Activated CD4-positive, alpha-beta T cell treated with anti-CD3 and anti-CD28 coated beads for 36 hours (primary cell): Measurements from ENCODE around the gene CELA2A. TPM values are rescaled to one million over a fixed set of nuclear protein-coding genes. Genes with fewer than 3 reads are reported as not detected.
"Not testable (repeated sequence)": the region's sequence is repeated elsewhere in the genome, so short reads cannot be mapped to it uniquely, and the experiment has no call there.

Experiments used
- ATAC-seq: fragments of 200-7000 bp; cut with Tn5 transposase; one replicate; pipeline ENCODE4 v1.10.0; 2021; ENCODE audit warnings: mild to moderate bottlenecking, moderate library complexity
- CTCF ChIA-PET: fragments of 350-600 bp; sonication (Branson Sonifier 250); formaldehyde crosslinking; loops from one replicate; lab custom pipeline; 2021; ENCODE audit warnings: antibody characterized with exemption; lab: Charles Lee
- POLR2A ChIA-PET: fragments of 350-600 bp; sonication (Branson Sonifier 250); formaldehyde crosslinking; loops from one replicate; lab custom pipeline; 2021; ENCODE audit warnings: antibody characterized with exemption, inconsistent platforms; lab: Charles Lee
- DNase-seq: peaks from one replicate; pipeline ENCODE4 v3.0.0-alpha.2; 2020
- H3K27ac Mint-ChIP-seq: one replicate; pipeline ENCODE4 v1.8.0; 2021; ENCODE audit warnings: mixed read lengths
- H3K27me3 Mint-ChIP-seq: one replicate; pipeline ENCODE4 v1.8.0; 2021; ENCODE audit warnings: mixed read lengths
- H3K36me3 Mint-ChIP-seq: one replicate; pipeline ENCODE4 v1.8.0; 2021; ENCODE audit warnings: low read depth, mixed read lengths
- H3K4me1 Mint-ChIP-seq: one replicate; pipeline ENCODE4 v1.8.0; 2021; ENCODE audit warnings: mixed read lengths
- H3K4me3 Mint-ChIP-seq: one replicate; pipeline ENCODE4 v1.8.0; 2021; ENCODE audit warnings: mild to moderate bottlenecking, moderate library complexity, mixed read lengths
- H3K9me3 Mint-ChIP-seq: one replicate; pipeline ENCODE4 v1.8.0; 2021; ENCODE audit warnings: low read depth, mixed read lengths
- intact Hi-C, 2 experiments: fragments of 100-400 bp; cut with DNase I in 1 of 2; cut with micrococcal nuclease in 1 of 2; formaldehyde crosslinking; loops; one replicate each; pipeline versions ENCODE4 v1.14.2 to v1.15.1; 2022 to 2024; cut with DNase I, micrococcal nuclease
- total RNA-seq, 2 experiments: library from RNA; stranded (reverse); gene quantifications; one replicate each; pipeline ENCODE4 v1.2.3, GENCODE V29; 2021

CELA2A gene
- total RNA-seq, 2 experiments from 2014 or later = not detected

GRCh38 chr1:15425521-15425920, 31.0 kb upstream of the CELA2A start:
- H3K27ac Mint-ChIP-seq = peak overlapping the region; percentile 19

GRCh38 chr1:15425958-15426357, 30.6 kb upstream of the CELA2A start:
- Mint-ChIP-seq H3K4me1 (peaks cover 4% of the 10 kb centered on the region), H3K27me3 (no peaks in the 10 kb centered on the region), H3K4me3 (no peak overlapping the region), H3K9me3 (no peaks in the 10 kb centered on the region), H3K36me3 (peaks cover 8% of the 10 kb centered on the region), H3K27ac (peak overlapping the region; percentile 19)
- CTCF ChIA-PET = interaction anchor here (13.3 kb wide), 1 partner anchor 105 kb away, joined by 183 read pairs; no protein-coding TSS in a partner anchor
- intact Hi-C loops = no loop called here
- ATAC-seq = no peak
- no peak for DNase-seq
- POLR2A ChIA-PET = interaction anchor here (0.7 kb wide), 1 partner anchor 903 kb away, joined by 3 read pairs; no protein-coding TSS in a partner anchor

More at GRCh38 chr1:15425521-15425920, 31.0 kb upstream of the CELA2A start:
- intact Hi-C loops = no loop called here
- Mint-ChIP-seq H3K4me1 (peaks cover 4% of the 10 kb centered on the region), H3K9me3 (no peaks in the 10 kb centered on the region), H3K4me3 (no peak overlapping the region), H3K27me3 (no peaks in the 10 kb centered on the region), H3K36me3 (peaks cover 8% of the 10 kb centered on the region)
- POLR2A ChIA-PET = interaction anchor here (0.7 kb wide), 1 partner anchor 904 kb away, joined by 3 read pairs; no protein-coding TSS in a partner anchor
- DNase-seq = no peak
- CTCF ChIA-PET = interaction anchor here (0.8 to 13.3 kb wide), 2 partner anchors 10 to 105 kb away, joined by 4 to 183 read pairs; no protein-coding TSS in a partner anchor
- no peak for ATAC-seq

DNA sequence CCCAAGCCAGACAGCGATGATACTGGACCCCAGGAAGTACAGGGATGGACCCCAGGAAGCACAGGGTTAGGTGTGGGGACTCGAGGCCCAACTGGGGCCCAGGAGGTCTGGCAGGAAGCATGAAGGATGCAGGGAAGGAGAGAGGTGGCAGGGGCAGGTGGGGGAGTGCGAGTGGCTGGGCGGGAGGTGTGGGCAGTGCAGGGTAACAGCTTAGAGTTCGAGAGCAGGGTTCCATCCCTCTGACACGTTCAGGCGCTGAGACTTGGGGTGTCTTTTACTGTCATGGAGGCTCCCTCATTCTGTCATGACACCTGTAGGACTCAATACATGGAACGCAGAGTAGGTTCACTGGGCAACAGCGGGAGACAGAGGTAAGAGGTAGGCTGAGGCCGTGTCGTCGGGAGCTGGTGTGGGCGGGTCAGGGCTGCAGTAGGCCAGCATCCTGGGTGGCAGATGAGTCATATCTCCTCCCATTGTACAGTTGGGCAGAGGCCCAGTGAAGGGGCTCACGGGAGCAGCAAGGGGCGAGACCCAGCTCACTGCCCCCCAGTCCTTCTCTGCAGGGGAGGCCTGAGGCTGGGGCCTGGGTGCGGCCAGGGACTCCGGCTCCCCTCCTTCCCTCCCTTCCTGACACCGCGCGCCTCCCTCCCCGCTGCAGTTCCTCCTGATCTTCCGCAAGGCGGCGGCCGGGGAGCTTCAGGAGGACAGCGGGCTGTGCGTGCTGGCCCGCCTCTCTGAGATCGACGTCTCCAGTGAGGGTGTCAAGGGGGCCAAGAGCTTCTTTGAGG, 29.8 kb upstream of the CELA2A start:
- POLR2A ChIA-PET = no interaction called here
- no peak for ATAC-seq
- H3K27ac Mint-ChIP-seq = no peak overlapping the region

GRCh38 chr1:15427280-15427666, 29.3 kb upstream of the CELA2A start:
- H3K27ac Mint-ChIP-seq = no peak overlapping the region
- peaks cover 5% of the 10 kb centered on the region for H3K36me3 Mint-ChIP-seq
- no peaks in the 10 kb centered on the region for H3K27me3 Mint-ChIP-seq
- peaks cover 2% of the 10 kb centered on the region for H3K4me1 Mint-ChIP-seq
- DNase-seq (no peak), ATAC-seq (no peak)
- CTCF ChIA-PET = interaction anchor here (13.3 kb wide), 1 partner anchor 107 kb away, joined by 183 read pairs; no protein-coding TSS in a partner anchor
- H3K4me3 Mint-ChIP-seq = no peak overlapping the region
- intact Hi-C loops = no loop called here
- no peaks in the 10 kb centered on the region for H3K9me3 Mint-ChIP-seq
- POLR2A ChIA-PET = no interaction called here

More for the DNA sequence above, 29.8 kb upstream of the CELA2A start:
- peaks cover 7% of the 10 kb centered on the region for H3K36me3 Mint-ChIP-seq
- H3K4me3 Mint-ChIP-seq = no peak overlapping the region
- intact Hi-C loops = no loop called here
- no peaks in the 10 kb centered on the region for H3K27me3 Mint-ChIP-seq
- no peak for DNase-seq
- CTCF ChIA-PET = interaction anchor here (13.3 kb wide), 1 partner anchor 106 kb away, joined by 183 read pairs; no protein-coding TSS in a partner anchor
- H3K4me1 Mint-ChIP-seq = peaks cover 3% of the 10 kb centered on the region
- no peaks in the 10 kb centered on the region for H3K9me3 Mint-ChIP-seq

DNA sequence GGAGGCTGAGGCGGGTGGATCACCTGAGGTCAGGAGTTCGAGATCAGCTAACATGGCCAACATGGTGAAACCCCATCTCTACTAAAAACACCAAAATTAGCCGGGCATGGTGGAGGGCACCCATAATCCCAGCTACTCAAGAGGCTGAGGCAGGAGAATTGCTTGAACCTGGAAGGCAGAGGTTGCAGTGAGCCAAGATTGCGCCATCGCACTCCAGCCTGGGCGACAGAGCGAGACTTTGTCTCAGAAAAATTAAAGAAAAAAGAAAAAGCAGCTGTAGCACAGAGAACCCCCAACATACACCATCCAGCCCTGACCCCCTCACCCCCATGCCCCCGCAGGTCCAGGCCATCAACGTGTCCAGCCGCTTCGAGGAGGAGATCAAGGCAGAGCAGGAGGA, 28.3 kb upstream of the CELA2A start:
- H3K4me1 Mint-ChIP-seq, H3K36me3 Mint-ChIP-seq, H3K27me3 Mint-ChIP-seq, intact Hi-C loops, H3K4me3 Mint-ChIP-seq, H3K9me3 Mint-ChIP-seq, DNase-seq, ATAC-seq, H3K27ac Mint-ChIP-seq: not testable (repeated sequence)
- CTCF ChIA-PET = interaction anchor here (1.1 to 13.3 kb wide), 2 partner anchors 20 to 108 kb away, joined by 4 to 183 read pairs; no protein-coding TSS in a partner anchor
- POLR2A ChIA-PET = interaction anchor here (0.6 kb wide), 1 partner anchor 76 kb away, joined by 4 read pairs; no protein-coding TSS in a partner anchor

- no peaks in the 10 kb centered on the region for H3K9me3 Mint-ChIP-seq
- CTCF ChIA-PET = interaction anchor here (1.1 to 13.3 kb wide), 2 partner anchors 21 to 108 kb away, joined by 4 to 183 read pairs; no protein-coding TSS in a partner anchor
- no peaks in the 10 kb centered on the region for H3K27me3 Mint-ChIP-seq
- DNase-seq (no peak), ATAC-seq (no peak)
- intact Hi-C loops = no loop called here
- H3K4me1 Mint-ChIP-seq = peaks cover 2% of the 10 kb centered on the region
- H3K27ac Mint-ChIP-seq = no peak overlapping the region
- H3K36me3 Mint-ChIP-seq = peaks cover 5% of the 10 kb centered on the region
- POLR2A ChIA-PET = interaction anchor here (0.6 kb wide), 1 partner anchor 75 kb away, joined by 4 read pairs; no protein-coding TSS in a partner anchor
- no peak overlapping the region for H3K4me3 Mint-ChIP-seq
Observed at GRCh38 chr1:15428815-15429435, 27.6 kb upstream of the CELA2A start.

- H3K36me3 Mint-ChIP-seq = peaks cover 5% of the 10 kb centered on the region
- ChIA-PET CTCF (interaction anchor here (13.3 kb wide), 1 partner anchor 109 kb away, joined by 183 read pairs; no protein-coding TSS in a partner anchor), POLR2A (no interaction called here)
- H3K27me3 Mint-ChIP-seq = no peaks in the 10 kb centered on the region
- H3K9me3 Mint-ChIP-seq = no peaks in the 10 kb centered on the region
- H3K27ac Mint-ChIP-seq = no peak overlapping the region
- H3K4me1 Mint-ChIP-seq = peaks cover 2% of the 10 kb centered on the region
- intact Hi-C loops = loop anchor here in 1 of 2 experiments (10.0 kb wide), 1 partner anchor 305 kb away; no protein-coding TSS in a partner anchor
- ATAC-seq (no peak), DNase-seq (no peak)
- H3K4me3 Mint-ChIP-seq = no peak overlapping the region
Observed at GRCh38 chr1:15429701-15430149, 26.8 kb upstream of the CELA2A start.

- no peak overlapping the region for H3K27ac Mint-ChIP-seq
- ATAC-seq (peak; percentile 84), DNase-seq (peak; percentile 85)
- H3K4me1 Mint-ChIP-seq = peaks cover 2% of the 10 kb centered on the region
- CTCF ChIA-PET = interaction anchor here (0.7 to 13.3 kb wide), 11 partner anchors 11 to 303 kb away, joined by 3 to 183 read pairs (median 5); no protein-coding TSS in a partner anchor
- intact Hi-C loops = loop anchor here (1.0 to 10.0 kb wide), 2 partner anchors 108 to 306 kb away; no protein-coding TSS in a partner anchor
- POLR2A ChIA-PET = no interaction called here
- H3K36me3 Mint-ChIP-seq = peaks cover 5% of the 10 kb centered on the region
- no peaks in the 10 kb centered on the region for H3K27me3 Mint-ChIP-seq
- H3K9me3 Mint-ChIP-seq = no peaks in the 10 kb centered on the region
- H3K4me3 Mint-ChIP-seq = no peak overlapping the region
Observed at GRCh38 chr1:15430787-15431570, 25.6 kb upstream of the CELA2A start.

DNA sequence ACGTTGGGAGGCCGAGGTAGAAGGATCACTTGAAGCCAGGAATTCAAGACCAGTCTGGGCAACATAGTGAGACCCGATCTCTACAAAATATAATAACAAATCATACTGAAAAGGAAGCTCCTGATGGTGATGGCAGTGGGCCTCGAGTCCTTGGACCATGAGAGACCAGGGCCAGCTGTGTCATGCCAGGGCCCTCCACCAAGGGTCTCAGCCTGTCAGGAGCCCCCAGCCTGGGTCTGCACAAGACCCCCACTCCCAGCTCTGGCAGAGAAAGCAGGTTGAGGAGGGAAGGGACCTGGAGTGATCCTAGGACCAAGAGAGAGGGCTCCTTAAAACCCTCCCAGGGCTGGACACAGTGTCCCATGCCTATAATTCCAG, 25.0 kb upstream of the CELA2A start:
- DNase-seq (no peak), ATAC-seq (no peak)
- intact Hi-C loops = loop anchor here (1.0 to 10.0 kb wide), 2 partner anchors 108 to 307 kb away; no protein-coding TSS in a partner anchor
- POLR2A ChIA-PET = no interaction called here
- Mint-ChIP-seq H3K4me3 (no peak overlapping the region), H3K27me3 (no peaks in the 10 kb centered on the region), H3K4me1 (peaks cover under 1% of the 10 kb centered on the region), H3K36me3 (peaks cover 4% of the 10 kb centered on the region), H3K27ac (no peak overlapping the region), H3K9me3 (no peaks in the 10 kb centered on the region)
- CTCF ChIA-PET = interaction anchor here (0.6 to 13.3 kb wide), 13 partner anchors 10 to 303 kb away, joined by 3 to 183 read pairs (median 4); no protein-coding TSS in a partner anchor

DNA sequence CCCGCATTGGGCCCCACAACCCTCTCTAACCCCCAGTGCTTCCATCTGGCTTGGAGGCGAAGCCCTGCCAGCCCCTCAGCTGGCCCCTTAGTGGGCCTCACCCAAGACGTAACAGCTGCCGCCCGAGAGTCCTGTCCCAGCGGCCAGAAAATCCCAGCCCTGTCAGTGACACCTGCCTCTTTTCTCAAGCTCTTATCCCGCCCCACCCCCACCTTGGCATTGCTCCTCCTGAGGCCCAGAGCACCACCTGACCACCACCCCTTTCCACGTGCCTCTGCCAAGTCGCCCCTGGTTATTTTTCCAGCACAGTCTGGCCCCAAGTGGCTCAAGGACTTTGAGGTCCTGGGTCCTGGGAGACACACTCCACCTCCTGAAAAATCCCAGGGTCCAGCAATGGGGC, 24.2 kb upstream of the CELA2A start:
- intact Hi-C loops = loop anchor here in 1 of 2 experiments (10.0 kb wide), 1 partner anchor 308 kb away; no protein-coding TSS in a partner anchor
- Mint-ChIP-seq H3K4me3 (no peak overlapping the region), H3K27me3 (no peaks in the 10 kb centered on the region), H3K4me1 (no peaks in the 10 kb centered on the region), H3K27ac (no peak overlapping the region), H3K9me3 (no peaks in the 10 kb centered on the region), H3K36me3 (peaks cover 3% of the 10 kb centered on the region)
- ChIA-PET POLR2A (no interaction called here), CTCF (interaction anchor here (0.5 to 13.3 kb wide), 8 partner anchors 10 to 304 kb away, joined by 3 to 183 read pairs (median 4); no protein-coding TSS in a partner anchor)
- no peak for ATAC-seq
- no peak for DNase-seq
